HEK293 (cell line): ENCODE measurements around the gene CASP14.
"Not testable (repeated sequence)": the region's sequence is repeated elsewhere in the genome, so short reads cannot be mapped to it uniquely, and the experiment has no call there.

Experiments
- CTCF ChIA-PET: fragments of 350-600 bp; formaldehyde crosslinking; extraction: SDS; loops from one replicate; lab custom pipeline; 2021; ENCODE audit warnings: antibody characterized with exemption; lab: Yijun Ruan, JAX
- POLR2A ChIA-PET: fragments of 300-600 bp; formaldehyde crosslinking; extraction: SDS; loops from one replicate; lab custom pipeline; 2020; ENCODE audit warnings: antibody characterized with exemption, inconsistent platforms; lab: Yijun Ruan, JAX
- H3K27ac ChIP-seq: fragments of 200-500 bp; sonication (Bioruptor generic); 2 replicates; pipeline ENCODE4 v1.5.1; 2014; ENCODE audit warnings: low read depth, low read length, control low read depth, inconsistent platforms; ENCODE audit errors: extremely low read depth
- H3K36me3 ChIP-seq, 2 experiments: fragments of 200-500 bp in 1 of 2; sonication (Bioruptor generic) in 1 of 2; 1 replicate in 1 of 2; 2 replicates in 1 of 2; pipeline ENCODE4 v1.5.1; 2014 to 2017; ENCODE audit warnings: inconsistent platforms in 2 of 2, low read length in 2 of 2; ENCODE audit not compliant: control insufficient read depth in 2 of 2, insufficient read depth in 1 of 2
- H3K4me1 ChIP-seq: fragments of 200-500 bp; sonication (Bioruptor generic); 2 replicates; pipeline ENCODE4 v1.5.1; 2014; ENCODE audit warnings: mild to moderate bottlenecking, low read length, inconsistent platforms; ENCODE audit not compliant: control insufficient read depth, insufficient read depth
- H3K4me3 ChIP-seq: 2 replicates; pipeline ENCODE4 v1.5.1; 2011; ENCODE audit warnings: low read depth, mild to moderate bottlenecking, control low read depth, low read length, moderate library complexity
- H3K9me3 ChIP-seq: fragments of 200-500 bp; sonication (Bioruptor generic); 2 replicates; pipeline ENCODE4 v1.5.1; 2014; ENCODE audit warnings: low read depth, low read length, inconsistent platforms; ENCODE audit not compliant: control insufficient read depth, insufficient read depth
- CTCF ChIP-seq: fragments of 450-650 bp; formaldehyde crosslinking; IDR thresholded peaks from 2 replicates; pipeline ENCODE4 v1.5.1; 2016; ENCODE audit warnings: missing biosample characterization, missing genetic modification characterization
- EGR2 ChIP-seq: fragments of 450-650 bp; formaldehyde crosslinking; IDR thresholded peaks from 2 replicates; pipeline ENCODE4 v1.5.1; 2016; ENCODE audit warnings: low read depth, missing biosample characterization, missing genetic modification characterization
- GLI2 ChIP-seq: fragments of 450-650 bp; formaldehyde crosslinking; IDR thresholded peaks from 2 replicates; pipeline ENCODE4; 2017; ENCODE audit warnings: missing biosample characterization, missing genetic modification characterization, low read depth, borderline replicate concordance
- KLF16 ChIP-seq: fragments of 450-650 bp; formaldehyde crosslinking; IDR thresholded peaks from 2 replicates; pipeline ENCODE4 v1.5.1; 2017; ENCODE audit warnings: missing biosample characterization, missing genetic modification characterization
- MEIS1 ChIP-seq: sonication (generic); formaldehyde crosslinking; IDR thresholded peaks from 2 replicates; pipeline ENCODE4 v1.8.1; 2022; ENCODE audit warnings: missing genetic modification reagents, mild to moderate bottlenecking, borderline replicate concordance
- REST ChIP-seq: fragments of 450-650 bp; formaldehyde crosslinking; IDR thresholded peaks from 2 replicates; pipeline ENCODE4 v1.5.1; 2016; ENCODE audit warnings: missing biosample characterization, missing genetic modification characterization
- SCRT2 ChIP-seq: fragments of 450-650 bp; formaldehyde crosslinking; IDR thresholded peaks from 2 replicates; pipeline ENCODE4 v1.5.1; 2016; ENCODE audit warnings: missing biosample characterization, missing genetic modification characterization
- ZBTB21 ChIP-seq: fragments of 450-650 bp; formaldehyde crosslinking; IDR thresholded peaks from 2 replicates; pipeline ENCODE4 v1.5.1; 2017; ENCODE audit warnings: missing biosample characterization, missing genetic modification characterization
- ZNF138 ChIP-seq: fragments of 450-650 bp; formaldehyde crosslinking; IDR thresholded peaks from 2 replicates; pipeline ENCODE4 v1.5.1; 2016; ENCODE audit warnings: missing biosample characterization, missing genetic modification characterization, borderline replicate concordance
- ZNF239 ChIP-seq: fragments of 450-650 bp; formaldehyde crosslinking; IDR thresholded peaks from 2 replicates; pipeline ENCODE4 v1.5.1; 2016; ENCODE audit warnings: missing biosample characterization, missing genetic modification characterization
- ZNF280D ChIP-seq: fragments of 450-650 bp; formaldehyde crosslinking; IDR thresholded peaks from 2 replicates; pipeline ENCODE4 v1.5.1; 2016; ENCODE audit warnings: missing biosample characterization, missing genetic modification characterization
- ZNF292 ChIP-seq: fragments of 450-650 bp; formaldehyde crosslinking; IDR thresholded peaks from 2 replicates; pipeline ENCODE4 v1.5.1; 2016; ENCODE audit warnings: low read depth, missing biosample characterization, missing genetic modification characterization, borderline replicate concordance
- ZNF354C ChIP-seq: fragments of 450-650 bp; formaldehyde crosslinking; IDR thresholded peaks from 2 replicates; pipeline ENCODE4 v1.5.1; 2016; ENCODE audit warnings: missing biosample characterization, missing genetic modification characterization, low read depth, borderline replicate concordance
- ZNF37A ChIP-seq: fragments of 450-650 bp; IDR thresholded peaks from 2 replicates; pipeline ENCODE4 v1.5.1; 2018; ENCODE audit warnings: missing biosample characterization, missing genetic modification characterization
- ZNF747 ChIP-seq: fragments of 450-650 bp; formaldehyde crosslinking; IDR thresholded peaks from 2 replicates; pipeline ENCODE4 v1.5.1; 2016; ENCODE audit warnings: missing biosample characterization, missing genetic modification characterization
- ZNF776 ChIP-seq: fragments of 450-650 bp; formaldehyde crosslinking; IDR thresholded peaks from 2 replicates; pipeline ENCODE4 v1.5.0; 2017; ENCODE audit warnings: missing biosample characterization, missing genetic modification characterization, borderline replicate concordance
- ZNF791 ChIP-seq: fragments of 450-650 bp; formaldehyde crosslinking; IDR thresholded peaks from 2 replicates; pipeline ENCODE4 v1.5.1; 2016; ENCODE audit warnings: missing biosample characterization, missing genetic modification characterization

The CASP14 gene

GRCh38 chr19:15075806-15076205 lies 26.5 kb downstream of the CASP14 start:
- ChIA-PET CTCF (no interaction called here), POLR2A (no interaction called here)
- TF ChIP-seq ZNF37A (tag by site-specific recombination) (no peak), ZBTB21 (tag by site-specific recombination) (no peak), SCRT2 (no peak), MEIS1 (CRISPR knock-in tag) (no peak), ZNF354C (tag by site-specific recombination) (no peak), CTCF (tag by site-specific recombination) (no peak), ZNF791 (tag by site-specific recombination) (no peak), ZNF280D (no peak), ZNF239 (tag by site-specific recombination) (no peak), REST (tag by site-specific recombination) (no peak), ZNF292 (tag by site-specific recombination) (no peak), GLI2 (tag by site-specific recombination) (no peak), ZNF138 (tag by site-specific recombination) (no peak), KLF16 (tag by site-specific recombination) (no peak), ZNF747 (tag by site-specific recombination) (no peak), ZNF776 (tag by site-specific recombination) (no peak), EGR2 (no peak)
- Histone ChIP-seq H3K36me3 (no peaks in the 10 kb centered on the region), H3K27ac (no peak overlapping the region), H3K4me1 (no peaks in the 10 kb centered on the region), H3K4me3 (no peak overlapping the region), H3K9me3 (no peaks in the 10 kb centered on the region)

- POLR2A ChIA-PET, CTCF ChIA-PET: not testable (repeated sequence)
Measured at GRCh38 chr19:15080002-15080401, 30.7 kb downstream of the CASP14 start.

More at GRCh38 chr19:15080002-15080401, 30.7 kb downstream of the CASP14 start:
- H3K27ac ChIP-seq, H3K4me3 ChIP-seq, H3K36me3 ChIP-seq, H3K4me1 ChIP-seq, H3K9me3 ChIP-seq: not testable (repeated sequence)
- TF ChIP-seq REST (tag by site-specific recombination), result peak; percentile 92
- TF ChIP-seq, all 188 proteins: peak for 1; not testable (repeated sequence) for 187
